Fibroblast of villous mesenchyme (primary cell): Measurements from ENCODE around the gene CEBPA. TPM values are rescaled to one million over a fixed set of nuclear protein-coding genes. Genes with fewer than 3 reads are reported as not detected.

ENCODE experiments used
- DNase-seq: peaks from one replicate; pipeline ENCODE4 v3.0.0-alpha.2; 2010; ENCODE audit warnings: low read depth
- H3K4me3 ChIP-seq: 2 replicates; pipeline ENCODE4 v1.5.1; 2011; ENCODE audit warnings: low read depth, mild to moderate bottlenecking, low read length
- total RNA-seq: library from RNA; depleted of rRNA; stranded (reverse); fragments of >200 nt; gene quantifications from 2 replicates; pipeline ENCODE4 v1.2.3, GENCODE V29; 2012
- TF ChIP-seq, protein P1 (sequence below): IDR thresholded peaks from 2 replicates; pipeline ENCODE4 v1.5.1; 2012; ENCODE audit warnings: low read depth, mild to moderate bottlenecking, low read length; ENCODE audit not compliant: insufficient read depth

CEBPA gene
- total RNA-seq, 1 donor: under 0.01 TPM

DNA sequence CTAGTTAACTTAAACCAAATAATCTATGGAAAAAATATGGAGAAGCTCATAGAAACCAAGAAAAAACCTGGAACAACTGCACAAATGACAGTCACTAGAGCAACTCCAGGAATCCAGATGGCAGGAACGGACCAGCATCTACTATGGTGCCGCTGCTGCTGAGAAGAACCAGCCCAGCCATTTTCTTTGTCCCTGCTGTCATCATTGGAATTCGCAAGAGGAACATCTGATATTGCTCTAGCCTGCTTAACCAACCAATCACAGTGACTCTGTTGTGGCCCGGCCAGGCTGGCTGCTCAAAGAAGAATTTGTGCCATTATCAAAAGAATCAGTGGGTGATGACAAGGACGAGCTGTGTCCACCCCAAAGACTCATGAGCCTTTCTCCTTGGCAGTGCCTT, 33.1 kb upstream of the CEBPA start:
- TF ChIP-seq, protein P1, sequence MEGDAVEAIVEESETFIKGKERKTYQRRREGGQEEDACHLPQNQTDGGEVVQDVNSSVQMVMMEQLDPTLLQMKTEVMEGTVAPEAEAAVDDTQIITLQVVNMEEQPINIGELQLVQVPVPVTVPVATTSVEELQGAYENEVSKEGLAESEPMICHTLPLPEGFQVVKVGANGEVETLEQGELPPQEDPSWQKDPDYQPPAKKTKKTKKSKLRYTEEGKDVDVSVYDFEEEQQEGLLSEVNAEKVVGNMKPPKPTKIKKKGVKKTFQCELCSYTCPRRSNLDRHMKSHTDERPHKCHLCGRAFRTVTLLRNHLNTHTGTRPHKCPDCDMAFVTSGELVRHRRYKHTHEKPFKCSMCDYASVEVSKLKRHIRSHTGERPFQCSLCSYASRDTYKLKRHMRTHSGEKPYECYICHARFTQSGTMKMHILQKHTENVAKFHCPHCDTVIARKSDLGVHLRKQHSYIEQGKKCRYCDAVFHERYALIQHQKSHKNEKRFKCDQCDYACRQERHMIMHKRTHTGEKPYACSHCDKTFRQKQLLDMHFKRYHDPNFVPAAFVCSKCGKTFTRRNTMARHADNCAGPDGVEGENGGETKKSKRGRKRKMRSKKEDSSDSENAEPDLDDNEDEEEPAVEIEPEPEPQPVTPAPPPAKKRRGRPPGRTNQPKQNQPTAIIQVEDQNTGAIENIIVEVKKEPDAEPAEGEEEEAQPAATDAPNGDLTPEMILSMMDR: no peak

DNA sequence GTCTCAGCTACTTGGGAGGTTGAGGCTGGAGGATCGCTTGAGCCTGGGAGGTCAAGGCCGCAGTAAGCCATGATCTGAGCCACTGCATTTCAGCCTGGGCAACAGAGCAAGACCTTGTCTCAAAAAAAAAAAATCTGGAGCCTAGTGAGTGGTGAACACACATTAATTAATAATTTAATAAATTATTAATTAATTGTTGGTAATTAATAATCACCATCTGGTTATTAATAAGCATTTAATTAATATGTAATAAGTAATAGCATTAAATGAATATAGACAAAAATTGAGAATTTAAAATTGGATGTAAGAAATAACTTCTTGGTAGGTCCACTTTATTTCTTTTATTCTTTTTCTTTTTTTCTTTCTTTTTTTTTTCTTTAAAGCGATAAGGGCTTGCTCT, 31.9 kb upstream of the CEBPA start:
- TF ChIP-seq, protein P1: no peak
- no peak for DNase-seq
- H3K4me3 ChIP-seq: no peak overlapping the region

More for the DNA sequence above, 33.1 kb upstream of the CEBPA start:
- DNase-seq: no peak
- no peak overlapping the region for H3K4me3 ChIP-seq

DNA sequence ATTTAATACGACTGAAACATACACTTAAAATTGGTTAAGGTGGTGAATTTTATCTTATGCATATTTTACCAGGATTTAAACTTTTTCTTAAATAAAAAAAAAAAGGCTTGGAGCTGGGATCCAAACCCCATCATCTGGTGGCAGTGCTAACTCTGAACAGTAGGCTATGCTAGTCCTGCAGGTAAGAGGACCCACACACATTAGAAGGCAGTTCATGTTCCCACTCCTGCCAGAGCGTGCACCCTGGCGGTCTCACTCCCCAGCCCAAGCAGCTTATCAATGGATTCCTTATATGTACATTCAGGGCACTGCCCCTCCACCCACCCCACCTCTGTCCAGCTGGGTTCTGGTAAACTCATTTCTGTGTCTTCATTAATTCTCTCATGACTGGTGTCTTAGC, 31.3 kb upstream of the CEBPA start:
- no peak overlapping the region for H3K4me3 ChIP-seq
- TF ChIP-seq, protein P1: no peak
- DNase-seq: no peak

DNA sequence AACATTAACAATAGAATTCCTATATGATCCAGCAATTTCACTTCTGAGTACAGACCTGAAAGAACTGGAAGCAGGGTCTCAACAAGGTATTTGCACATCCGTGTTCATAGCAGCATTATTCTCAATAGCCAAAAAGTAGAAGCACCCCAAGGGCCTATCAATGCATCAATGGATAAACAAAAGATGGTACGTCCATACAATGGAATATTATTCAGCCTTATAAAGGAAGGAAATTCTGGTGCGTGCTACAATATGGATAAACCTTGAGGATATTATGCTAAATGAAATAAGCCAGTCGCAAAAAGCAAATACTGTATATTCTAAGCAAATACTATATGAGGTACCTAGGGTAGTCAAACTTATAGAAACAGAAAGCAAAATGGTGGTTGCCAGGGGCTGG, 30.8 kb upstream of the CEBPA start:
- TF ChIP-seq, protein P1: no peak

DNA sequence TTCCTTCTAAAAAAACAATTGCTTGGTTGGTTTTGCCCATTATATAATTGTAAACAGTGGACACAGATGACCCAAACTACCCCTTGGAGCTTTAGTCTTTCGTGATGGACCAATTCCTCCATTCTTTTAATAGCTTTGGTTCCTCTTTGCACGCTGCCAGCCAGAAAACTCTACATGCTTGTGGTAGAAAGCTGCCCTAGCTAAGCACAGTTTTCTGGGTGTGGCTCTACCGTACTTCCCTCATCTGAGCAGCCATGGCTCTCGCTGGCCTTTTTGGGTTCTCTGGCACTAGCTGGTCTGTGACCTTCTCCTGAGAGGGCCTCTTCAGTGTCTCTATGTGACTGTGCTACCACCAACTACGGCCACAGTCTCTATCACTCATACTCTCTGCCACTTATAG, 29.9 kb upstream of the CEBPA start:
- no peak for DNase-seq
- TF ChIP-seq, protein P1: no peak
- no peak overlapping the region for H3K4me3 ChIP-seq

More for the DNA sequence above, 30.8 kb upstream of the CEBPA start:
- no peak for DNase-seq
- no peak overlapping the region for H3K4me3 ChIP-seq

DNA sequence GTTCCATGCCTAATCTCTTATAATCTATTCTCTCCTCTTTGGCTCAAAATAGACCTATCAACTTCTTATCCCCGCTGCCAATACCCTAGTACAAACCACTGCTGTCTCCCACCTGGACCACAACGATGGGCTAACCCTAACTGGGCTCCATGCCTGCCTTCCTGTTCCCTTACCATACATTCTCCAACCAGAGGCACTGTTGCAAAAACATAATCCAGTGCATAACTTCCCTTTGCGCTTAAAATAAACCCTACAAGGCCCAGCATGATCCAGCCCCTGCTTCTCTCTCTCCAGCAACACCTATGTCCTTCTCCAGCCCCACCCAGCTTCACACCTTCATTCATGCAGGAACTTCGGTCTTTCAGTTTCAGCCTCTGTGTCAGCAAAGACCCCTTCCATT, 27.4 kb upstream of the CEBPA start:
- no peak overlapping the region for H3K4me3 ChIP-seq
- DNase-seq: no peak
- TF ChIP-seq, protein P1: no peak

DNA sequence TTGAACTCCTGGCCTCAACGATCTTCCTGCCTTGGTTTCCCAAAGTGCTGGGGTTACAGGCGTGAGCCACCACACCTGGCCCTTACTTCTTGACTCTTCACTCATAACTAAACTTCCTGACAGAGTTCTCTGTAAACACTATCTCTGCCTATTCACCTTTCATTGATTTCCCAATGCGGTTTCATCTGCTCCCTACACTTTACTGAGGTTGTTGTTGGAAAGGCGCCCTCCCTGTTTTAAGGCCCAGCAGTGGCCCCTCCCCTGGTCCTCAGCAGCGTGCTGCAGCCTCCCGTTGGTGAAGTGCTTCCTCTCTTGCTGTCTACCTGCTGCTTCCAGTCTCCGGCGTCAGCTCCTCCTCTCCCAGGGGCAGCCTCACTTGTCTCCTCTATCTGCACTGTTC, 26.7 kb upstream of the CEBPA start:
- no peak for DNase-seq
- TF ChIP-seq, protein P1: no peak
- no peak overlapping the region for H3K4me3 ChIP-seq
